ENCODE results near the gene DRAP1. TPM values are rescaled to one million over a fixed set of nuclear protein-coding genes. Genes with fewer than 3 reads are reported as not detected.

The DRAP1 gene
- total and polyA plus RNA-seq, 9 of the 15 experiments (the other 6 are each of a cell fraction or from before 2014, with no cell fraction given): 9.6 to 200 (median 92.9) TPM

DNA sequence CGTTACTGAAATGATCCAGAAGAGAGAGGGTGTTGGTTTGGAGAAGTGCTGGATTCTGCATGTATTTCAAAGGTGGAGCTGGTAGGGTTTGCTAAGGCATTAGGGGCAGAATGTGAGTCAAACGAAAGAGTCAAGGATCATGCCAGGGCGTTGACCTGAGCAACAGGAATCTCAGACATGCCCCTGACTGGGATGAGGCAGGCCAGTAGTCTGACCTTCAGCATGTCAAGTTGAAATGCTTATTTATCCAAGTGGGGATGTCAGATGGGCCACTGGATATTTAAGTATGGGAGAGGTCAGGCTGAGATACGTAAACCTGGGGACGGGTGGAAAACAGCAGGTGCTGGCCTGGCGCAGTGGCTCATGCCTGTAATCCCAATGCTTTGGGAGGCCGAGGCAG is 23.3 kb downstream of the DRAP1 start:
- ATAC-seq: no peak
- CTCF ChIA-PET (ENCODE audit: low intra/inter-chr PET ratio): no interaction called here
- in situ Hi-C loops (cut with MboI): no loop called here
- no peak for TF ChIP-seq TCF3 (CRISPR knock-in tag; IDR thresholded peaks at IDR 0.05)
- no peak for TF ChIP-seq JUN (IDR thresholded peaks at IDR 0.05; ENCODE audit: borderline replicate concordance, low read depth, low read length)
- no peak for TF ChIP-seq JUN (CRISPR knock-in tag; IDR thresholded peaks at IDR 0.05; ENCODE audit: borderline replicate concordance)
- no peak for TF ChIP-seq SIX5 (IDR thresholded peaks at IDR 0.05; ENCODE audit: borderline replicate concordance in 1 of 2, insufficient read depth in 1 of 2, low read depth in 1 of 2, low read length in 2 of 2)
- TF ChIP-seq HDAC8 (tag; IDR thresholded peaks at IDR 0.05): no peak
- no peak for TF ChIP-seq LCOR (CRISPR knock-in tag; IDR thresholded peaks at IDR 0.05)
- TF ChIP-seq, protein P1, sequence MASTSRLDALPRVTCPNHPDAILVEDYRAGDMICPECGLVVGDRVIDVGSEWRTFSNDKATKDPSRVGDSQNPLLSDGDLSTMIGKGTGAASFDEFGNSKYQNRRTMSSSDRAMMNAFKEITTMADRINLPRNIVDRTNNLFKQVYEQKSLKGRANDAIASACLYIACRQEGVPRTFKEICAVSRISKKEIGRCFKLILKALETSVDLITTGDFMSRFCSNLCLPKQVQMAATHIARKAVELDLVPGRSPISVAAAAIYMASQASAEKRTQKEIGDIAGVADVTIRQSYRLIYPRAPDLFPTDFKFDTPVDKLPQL (IDR thresholded peaks at IDR 0.05; ENCODE audit: extremely low read depth, insufficient read length): no peak
- no peak for TF ChIP-seq RBM14 (IDR thresholded peaks at IDR 0.05; ENCODE audit: borderline replicate concordance, insufficient read depth, low read depth, low read length)
- no peak for TF ChIP-seq ZNF445 (CRISPR knock-in tag; IDR thresholded peaks at IDR 0.05; ENCODE audit: low read depth)
- TF ChIP-seq CREBBP (IDR thresholded peaks at IDR 0.05; ENCODE audit: low read depth, low read length): no peak
- no peak for TF ChIP-seq POLR2H (tag; IDR thresholded peaks at IDR 0.05; ENCODE audit: low read depth)
- no peak for TF ChIP-seq SIN3A (IDR thresholded peaks at IDR 0.05; ENCODE audit: borderline replicate concordance in 2 of 2, control insufficient read depth in 1 of 2, low read depth in 2 of 2, low read length in 2 of 2)
- no peak for TF ChIP-seq PCBP2 (IDR thresholded peaks at IDR 0.05; ENCODE audit: low read depth, low read length, poor library complexity, severe bottlenecking)

More for the DNA sequence above, 23.3 kb downstream of the DRAP1 start:
- POLR2A ChIA-PET: interaction anchor here (1.0 kb wide), 1 partner anchor 17 kb away, joined by 3 read pairs; no protein-coding TSS in a partner anchor
- H3K4me2 ChIP-seq (ENCODE audit: insufficient read depth, low read length): no peak overlapping the region
- no peak overlapping the region for H3K4me3 ChIP-seq
- no peaks in the 10 kb centered on the region for H3K79me2 ChIP-seq (ENCODE audit: control insufficient read depth, insufficient read depth, low read length)
- 0 out of 4 replicates have a peak overlapping the region, but pooled peaks of 1 of the 2 experiments have one; percentile 13 for H3K9ac ChIP-seq (ENCODE audit: insufficient read depth in 1 of 2, low read depth in 2 of 2, low read length in 2 of 2)
- DNase-seq (ENCODE audit: extremely low read depth in 1 of 4, low spot score in 3 of 4): no peak
- 60% methylated on average over 7 of the region's 7 CpGs for WGBS (ENCODE audit: insufficient coverage, low coverage, missing lambda C conversion rate)
- H3K4me1 ChIP-seq (replicated peaks in 1 of 2; ENCODE audit: control insufficient read depth in 2 of 2, insufficient read depth in 2 of 2, low read length in 2 of 2): peaks cover 12 to 33% of the 10 kb centered on the region in 2 experiments; a peak in 4 of 5 replicates
- intact Hi-C loops (cut with micrococcal nuclease): no loop called here
- no peak overlapping the region for H2AFZ ChIP-seq (ENCODE audit: low read depth, low read length)
- H3K9me1 ChIP-seq (ENCODE audit: control insufficient read depth, insufficient read depth, low read length): no peaks in the 10 kb centered on the region
- no peaks in the 10 kb centered on the region for H3K9me3 ChIP-seq (replicated peaks; ENCODE audit: control insufficient read depth, insufficient read depth, low read depth, low read length)
- no peaks in the 10 kb centered on the region for H3K36me3 ChIP-seq (ENCODE audit: control insufficient read depth, insufficient read depth, low read length)
- FAIRE-seq: no peak
- H4K20me1 ChIP-seq (replicated peaks; ENCODE audit: control insufficient read depth, insufficient read depth, low read length): 0 out of 2 replicates have a peak, but pooled peaks cover 4% of the 10 kb centered on the region
- H3K27ac ChIP-seq (ENCODE audit: extremely low read depth, low read depth, low read length): no peak overlapping the region
- peaks cover 0 to 1% of the 10 kb centered on the region in 2 experiments; a peak in 1 of 5 replicates for H3K27me3 ChIP-seq (ENCODE audit: control insufficient read depth in 2 of 2, insufficient read depth in 2 of 2, low read length in 2 of 2)
- BruUV-seq (replicated peaks): no TSS peak
